ENCODE data around the gene RGSL1. TPM values are rescaled to one million over a fixed set of nuclear protein-coding genes. Genes with fewer than 3 reads are reported as not detected.

The RGSL1 gene
- total RNA-seq: not detected in 2 replicates

DNA sequence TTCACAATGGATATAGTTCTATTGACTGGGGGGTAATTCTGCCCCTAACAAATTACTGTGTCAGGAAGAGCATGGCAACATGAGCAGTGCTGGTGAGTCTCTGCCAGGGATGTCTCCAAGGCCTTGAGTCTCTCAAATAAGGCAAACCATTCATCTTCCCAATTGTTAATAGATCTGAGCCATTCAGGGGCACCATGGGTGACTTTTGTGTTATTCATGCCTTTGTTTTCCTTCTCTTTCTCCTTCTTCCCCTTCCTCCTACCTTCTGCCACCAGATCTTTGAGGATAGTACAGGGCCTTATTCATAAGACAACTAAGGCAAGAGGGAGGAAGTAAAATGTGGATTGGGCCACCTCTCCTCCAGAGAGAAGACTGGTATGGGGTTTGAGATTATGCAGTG lies at the start of gene RGSL1:
TSS of gene RGSL1 (plus strand) at position 60 of the 400 bp plus-strand sequence. CDS start at position 80, 20 bp downstream.
- no peak for DNase-seq

DNA sequence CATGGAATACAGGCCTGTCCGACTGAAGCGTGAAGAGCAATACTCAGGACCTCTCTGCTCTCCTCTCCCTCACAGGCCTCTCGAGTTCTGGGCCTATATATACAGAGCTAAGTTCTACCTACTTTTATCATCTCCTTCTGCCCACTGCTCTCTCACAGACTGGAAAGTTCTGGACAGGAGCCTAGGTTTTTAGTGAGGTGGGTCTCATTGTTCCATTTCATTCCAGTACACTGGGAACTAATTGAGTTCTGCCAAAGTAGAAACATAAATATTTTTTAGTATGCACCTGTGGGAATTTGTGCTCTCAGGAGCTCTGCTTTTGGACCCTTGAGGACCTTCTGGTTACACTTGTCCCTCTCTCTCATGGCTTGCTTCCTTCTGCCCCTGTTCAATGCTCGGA lies 49.4 kb upstream of the RGSL1 start, which contains the start of gene TEDDM1:
TSS of gene TEDDM1 (minus strand) at position 101 of the 400 bp plus-strand sequence. CDS start 182 bp downstream, outside the sequence.
- DNase-seq: no peak

DNA sequence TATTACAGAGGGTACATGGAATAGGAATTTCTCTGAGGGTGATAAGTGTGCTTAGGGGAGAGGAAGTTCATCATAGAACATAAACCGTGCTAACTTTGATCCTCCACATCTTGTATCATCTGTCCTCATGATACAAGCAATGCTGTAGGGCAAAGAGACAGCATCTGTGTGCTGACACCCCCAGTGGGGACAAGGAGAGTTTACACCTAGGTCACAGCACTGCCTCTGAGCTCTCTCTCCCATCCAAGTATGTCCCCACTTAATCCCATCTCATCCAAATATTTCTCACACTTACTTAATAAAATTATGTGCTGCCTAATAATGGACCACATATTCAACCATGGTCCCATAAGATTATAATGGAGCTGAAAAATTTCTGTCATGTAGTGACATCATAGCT lies 45.2 kb upstream of the RGSL1 start:
- DNase-seq: no peak

DNA sequence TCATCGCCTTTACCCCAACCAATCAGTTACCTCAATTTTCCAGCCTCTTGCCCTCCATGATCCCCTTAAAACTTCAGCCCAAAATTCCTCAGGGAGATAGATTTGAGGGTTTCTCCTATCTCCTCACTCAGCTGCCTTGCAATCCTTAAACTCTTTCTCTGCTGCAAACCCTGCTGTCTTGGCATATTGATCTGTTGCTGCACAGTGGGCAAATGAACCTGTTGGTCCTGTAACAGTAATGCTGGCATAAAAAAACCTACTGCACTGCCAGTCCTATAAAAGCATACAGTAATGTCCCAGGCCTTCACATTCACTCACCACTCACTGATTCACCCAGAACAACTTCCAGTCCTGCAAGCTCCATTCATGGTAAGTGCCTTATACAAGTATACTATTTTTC lies 44.4 kb upstream of the RGSL1 start:
- no peak for DNase-seq

DNA sequence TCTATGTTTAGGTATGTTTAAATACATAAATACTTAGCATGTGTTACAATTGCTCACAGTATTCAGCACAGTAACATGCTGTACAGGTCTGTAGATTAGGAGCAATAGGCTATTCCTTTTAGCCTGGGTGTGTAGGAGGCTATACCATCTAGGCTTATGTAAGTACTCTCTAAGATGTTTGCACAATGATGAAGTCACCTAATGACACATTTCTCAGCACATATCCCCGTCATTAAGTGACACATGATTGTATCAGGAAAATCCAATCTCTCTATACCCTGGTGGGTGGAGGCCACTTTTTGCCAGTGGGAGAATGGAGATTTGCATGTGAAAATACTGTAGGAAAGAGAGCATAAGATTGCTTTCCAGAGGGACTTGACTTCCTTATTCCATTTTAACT lies 43.9 kb upstream of the RGSL1 start:
- DNase-seq: no peak

DNA sequence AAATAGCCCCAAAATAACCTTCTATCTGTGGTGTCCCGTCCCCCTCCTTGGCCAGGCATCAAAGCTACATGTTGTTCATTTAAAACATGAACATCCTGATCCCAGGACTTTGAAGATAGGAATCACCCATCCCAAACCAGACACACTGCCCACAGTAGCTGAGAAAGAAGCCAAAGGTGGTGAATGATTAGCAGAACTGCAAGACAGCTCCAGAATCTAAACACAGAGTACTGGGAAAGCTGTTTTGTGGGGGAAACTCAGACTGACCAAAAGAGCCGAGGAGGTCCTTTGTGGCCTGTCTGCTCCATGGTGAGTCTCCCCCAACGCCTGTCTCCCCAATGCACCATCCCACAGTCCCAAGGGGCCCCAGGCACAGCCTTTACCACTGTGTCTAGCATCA lies 42.2 kb upstream of the RGSL1 start:
- DNase-seq: no peak

DNA sequence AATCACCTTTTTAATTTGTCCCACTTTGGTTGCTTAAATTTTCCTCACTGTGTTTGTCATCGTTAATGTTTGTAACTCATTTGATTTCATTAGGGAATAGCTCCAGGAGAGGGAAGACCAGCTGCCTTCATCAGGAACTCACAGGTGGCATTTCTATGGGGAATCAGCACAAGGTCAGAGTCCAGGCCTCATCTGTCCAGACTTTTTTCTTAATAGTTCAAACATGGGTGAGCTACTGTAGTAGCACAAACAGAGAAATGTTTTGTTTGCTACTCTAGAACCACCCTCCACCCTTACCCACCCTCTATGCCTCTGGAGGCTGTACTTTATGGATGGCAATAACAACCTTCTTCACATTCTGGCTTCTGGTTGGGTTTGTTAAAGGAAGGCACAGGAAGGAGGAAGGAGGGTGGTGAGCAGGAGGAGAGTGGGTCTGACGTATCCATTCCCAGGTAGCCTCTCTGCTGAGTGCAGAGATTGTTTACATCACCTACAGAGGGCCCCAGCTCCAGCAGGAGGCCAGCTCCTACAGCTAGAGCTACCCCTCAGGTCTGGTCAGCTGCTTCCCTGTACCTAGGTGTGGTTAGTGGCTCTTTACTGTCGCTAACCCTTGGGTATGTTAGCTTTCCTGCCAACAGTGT lies 41.4 kb upstream of the RGSL1 start:
- DNase-seq: no peak

DNA sequence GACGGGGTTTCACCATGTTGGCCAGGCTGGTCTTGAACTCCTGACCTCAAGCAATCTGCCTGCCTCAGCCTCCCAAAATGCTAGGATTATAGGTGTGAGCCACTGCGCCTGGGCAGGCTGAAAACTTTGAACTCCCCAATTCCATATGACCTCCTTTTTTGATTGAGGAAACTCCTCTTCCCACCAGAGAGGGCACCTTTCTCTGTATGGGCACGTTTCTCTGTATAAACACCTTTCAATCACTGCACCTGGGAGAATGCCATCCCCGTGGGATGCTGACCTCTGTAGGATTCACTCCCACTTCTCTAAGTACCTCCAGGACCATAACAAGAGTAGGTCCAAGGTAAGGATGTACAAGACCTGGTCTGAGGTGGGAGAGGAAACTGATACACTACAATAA lies 39.8 kb upstream of the RGSL1 start:
- DNase-seq: no peak

DNA sequence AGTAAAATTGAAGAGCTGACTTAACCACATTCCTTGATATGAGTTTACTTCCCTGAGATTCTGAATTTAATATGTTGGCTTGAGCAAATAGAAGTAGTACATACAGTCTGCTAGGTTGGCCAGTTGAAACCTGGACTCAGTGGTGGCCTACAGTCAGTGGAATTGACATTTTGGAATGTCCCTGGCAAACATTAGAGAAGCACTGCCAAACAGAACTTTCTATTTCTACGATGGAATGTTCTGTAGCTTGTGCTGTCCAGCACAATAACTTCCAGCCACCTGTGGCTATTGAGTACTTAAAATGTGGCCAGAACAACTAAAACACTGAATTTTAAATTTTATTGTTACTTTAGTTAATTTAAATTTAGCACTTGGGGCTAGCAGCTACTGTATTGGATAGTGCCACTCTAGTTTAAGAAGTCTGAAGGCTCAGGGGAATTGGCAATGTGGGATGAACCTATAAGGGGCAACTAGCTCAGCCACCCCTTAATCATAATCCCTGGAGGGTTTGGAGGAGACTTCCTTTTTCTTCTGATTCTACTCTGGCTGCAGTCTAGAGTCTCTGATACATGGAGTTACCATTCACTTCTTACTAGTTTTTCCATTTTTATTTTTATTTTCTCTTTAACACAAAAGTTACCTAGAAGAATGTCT lies 39.2 kb upstream of the RGSL1 start:
- no peak for DNase-seq

DNA sequence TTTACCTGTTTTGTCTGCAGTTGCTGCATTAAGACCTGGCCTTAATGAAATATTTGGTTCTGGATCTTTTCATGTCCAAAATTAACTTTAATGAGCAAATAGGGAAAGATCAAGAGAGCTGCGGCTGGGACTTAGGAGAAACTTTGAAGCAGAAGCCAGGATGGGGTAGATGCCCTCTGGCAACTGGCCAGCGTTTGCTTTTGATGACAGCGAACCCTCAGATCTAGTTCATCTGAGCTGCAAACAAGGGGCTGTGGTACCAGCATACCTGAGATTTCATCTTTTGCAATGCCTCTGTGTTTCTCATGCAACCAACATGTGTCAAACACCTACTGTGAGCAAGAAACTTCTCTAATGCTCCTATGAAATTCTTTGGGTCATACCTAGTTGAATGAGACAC lies 36.5 kb upstream of the RGSL1 start:
- DNase-seq: no peak

DNA sequence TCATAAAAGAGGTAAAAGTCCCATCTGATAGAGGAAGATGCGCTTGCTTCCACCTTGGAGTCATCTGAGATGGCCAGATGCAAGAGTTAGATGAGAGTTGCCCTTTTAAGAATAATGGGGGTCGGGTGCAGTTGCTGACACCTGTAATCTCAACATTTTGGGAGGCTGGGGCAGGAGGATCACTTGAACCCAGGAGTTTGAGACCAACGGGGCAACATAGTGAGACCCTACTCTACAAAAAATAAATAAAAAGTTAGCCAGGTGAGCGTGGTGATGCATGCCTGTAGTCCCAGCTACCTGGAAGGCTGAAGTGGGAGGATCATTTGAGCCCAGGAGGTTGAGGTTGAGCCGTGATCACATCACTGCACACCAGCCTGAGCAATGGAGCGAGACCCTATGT lies 36.0 kb upstream of the RGSL1 start:
- DNase-seq: no peak

DNA sequence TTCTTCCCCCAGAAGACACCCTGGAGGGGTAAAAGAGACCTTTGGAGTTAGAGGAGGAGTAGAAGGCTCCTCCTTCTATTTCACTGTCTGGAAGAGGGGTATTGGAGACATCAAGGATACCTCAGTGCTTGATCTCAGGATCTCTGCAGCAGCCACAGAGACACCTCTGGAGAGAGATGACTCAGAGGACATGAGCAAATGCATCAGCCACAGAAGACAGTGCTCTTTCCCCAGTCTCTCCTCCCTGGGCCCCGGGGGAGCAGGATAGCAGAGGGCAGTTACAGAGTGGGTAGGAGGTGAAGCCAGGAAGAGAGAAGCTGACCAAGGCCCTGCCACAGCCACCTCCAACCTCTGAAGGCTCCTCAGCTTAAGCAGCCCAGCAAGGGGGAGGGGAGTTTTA lies 34.2 kb upstream of the RGSL1 start:
- DNase-seq: no peak

DNA sequence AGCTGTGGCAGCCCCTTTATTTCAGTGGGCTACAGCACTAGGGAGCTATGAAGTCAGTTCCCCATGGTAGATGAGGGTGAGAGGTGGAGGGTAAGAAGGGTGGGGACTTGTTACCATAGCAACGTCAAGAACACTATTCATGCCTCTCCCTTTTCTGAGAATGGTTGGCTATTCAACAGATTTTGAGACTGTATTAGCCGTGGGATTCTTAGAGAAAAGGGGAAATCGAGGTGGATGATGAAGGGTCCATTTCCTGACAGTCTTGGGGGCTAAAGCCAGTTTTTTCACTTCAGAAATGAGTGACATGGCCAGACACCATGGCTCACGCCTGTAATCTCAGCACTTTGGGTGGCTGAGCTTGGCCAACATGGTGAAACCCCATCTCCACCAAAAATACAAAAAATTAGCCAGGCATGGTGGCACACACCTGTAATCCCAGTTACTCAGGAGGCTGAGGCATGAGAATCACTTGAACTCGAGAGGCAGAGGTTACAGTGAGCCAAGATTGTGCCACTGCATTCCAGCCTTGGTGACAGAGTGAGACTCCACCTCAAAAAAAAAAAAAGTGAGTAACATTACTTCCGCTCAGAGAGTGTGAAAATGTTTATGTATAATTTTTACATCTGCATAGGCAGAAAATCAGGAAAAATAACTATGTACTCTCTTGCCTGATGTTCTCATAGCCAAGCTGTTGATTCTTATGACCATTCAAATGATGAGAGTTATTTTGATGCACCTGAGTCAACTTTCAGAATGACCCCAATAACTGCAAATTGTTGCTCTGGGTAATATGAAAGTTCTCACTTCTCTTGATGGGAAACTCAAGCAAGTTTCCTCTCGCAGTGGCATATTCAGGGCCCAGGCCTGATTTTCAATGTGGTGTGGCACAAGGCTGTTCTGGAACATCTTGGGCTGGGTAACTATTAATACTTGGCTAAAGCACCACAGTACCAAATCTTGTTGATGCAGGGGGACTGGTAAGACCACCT lies 23.2 kb upstream of the RGSL1 start:
- no peak for DNase-seq

DNA sequence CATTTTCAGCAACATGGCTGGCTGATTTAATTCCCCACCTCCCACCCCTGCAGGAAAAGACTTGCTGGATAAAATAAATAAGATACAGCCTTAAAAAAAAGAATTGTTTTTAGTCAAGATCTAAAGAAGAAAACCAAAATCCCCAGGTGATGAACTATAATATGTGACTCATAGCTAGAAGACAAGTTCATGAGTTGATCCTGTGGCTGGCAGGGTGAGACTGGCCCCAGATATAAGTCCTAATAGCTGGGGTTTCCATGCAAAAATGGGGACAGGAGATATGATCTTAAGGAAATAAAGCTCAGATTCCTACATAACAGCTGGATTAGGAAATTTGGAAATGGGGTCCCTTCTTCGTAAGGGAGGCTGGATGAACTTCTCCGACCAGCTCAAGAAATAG lies 21.9 kb upstream of the RGSL1 start:
- DNase-seq: no peak

DNA sequence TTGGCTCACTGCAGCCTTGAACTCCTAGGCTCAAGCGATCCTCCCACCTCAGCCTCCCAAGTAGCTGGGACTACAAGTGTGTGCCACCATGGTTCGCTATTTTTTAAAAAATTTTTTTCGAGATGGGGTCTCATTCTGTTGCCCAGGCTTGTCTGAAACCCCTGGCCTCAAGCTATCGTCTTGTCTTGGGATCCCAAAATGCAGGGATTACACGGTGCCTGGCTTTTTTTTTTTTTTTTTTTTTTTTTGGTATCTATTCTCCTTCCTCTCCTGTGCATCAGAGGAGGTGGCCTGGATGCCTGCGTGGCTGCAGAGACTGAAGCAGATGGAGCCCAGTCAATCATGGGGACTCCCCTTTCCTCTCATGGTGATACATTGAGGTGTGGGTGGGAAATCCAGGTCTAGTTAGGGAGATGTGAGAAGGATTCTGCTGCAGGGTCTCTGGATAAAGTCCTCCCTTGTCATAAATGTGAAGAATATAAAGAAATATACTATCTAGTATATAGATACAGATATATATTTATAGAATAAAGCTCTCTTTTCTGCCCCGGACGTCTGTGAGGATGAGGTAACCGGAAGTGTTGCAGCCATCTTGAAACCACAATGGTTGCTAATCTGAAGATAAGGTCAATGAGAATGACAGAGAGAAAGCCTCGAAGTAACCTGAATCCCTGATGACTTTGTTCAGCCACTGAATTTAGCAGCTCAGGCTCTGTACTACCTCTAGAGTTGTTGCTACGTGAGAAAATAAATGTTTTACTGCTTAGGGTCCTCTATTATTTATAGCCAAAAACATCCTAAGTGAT lies 19.5 kb upstream of the RGSL1 start:
- DNase-seq: no peak

DNA sequence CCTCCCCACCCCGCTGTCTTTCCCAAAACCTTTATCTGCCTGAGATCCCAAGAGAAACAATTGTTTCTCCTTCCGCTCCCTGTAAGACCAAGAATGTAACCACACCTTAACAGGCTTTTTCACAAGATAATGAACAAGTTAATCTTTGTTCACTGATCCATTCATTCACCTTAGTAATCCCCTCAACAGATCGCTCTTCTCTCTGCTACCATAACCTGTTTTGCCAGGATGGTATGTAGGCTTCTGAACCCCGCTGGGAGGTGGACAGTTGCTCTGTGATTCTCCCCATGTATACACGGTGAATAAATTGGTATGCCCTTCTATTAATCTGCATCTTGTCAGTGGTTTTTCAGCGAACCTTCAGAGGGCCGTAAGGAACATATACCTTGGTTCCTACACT lies 18.7 kb upstream of the RGSL1 start:
- no peak for DNase-seq

DNA sequence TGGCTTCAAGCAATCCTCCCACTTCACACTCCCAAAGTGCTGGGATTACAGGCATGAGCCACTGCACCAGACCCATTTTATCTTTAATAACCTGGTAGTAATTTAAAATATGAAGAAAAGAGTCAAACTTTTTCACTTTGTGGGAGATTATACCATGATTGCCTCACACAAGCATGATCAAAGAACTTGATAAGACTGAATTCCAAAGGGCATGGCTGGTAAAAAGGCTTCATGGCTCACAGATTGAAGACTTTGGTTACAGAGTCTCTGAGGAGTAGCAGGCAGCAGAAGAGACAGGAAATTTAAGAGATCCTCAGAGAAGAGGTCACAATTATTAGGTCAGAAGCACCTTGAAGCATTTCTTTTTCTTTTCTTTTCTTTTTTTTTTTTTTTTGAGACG lies 16.4 kb upstream of the RGSL1 start:
- no peak for DNase-seq

DNA sequence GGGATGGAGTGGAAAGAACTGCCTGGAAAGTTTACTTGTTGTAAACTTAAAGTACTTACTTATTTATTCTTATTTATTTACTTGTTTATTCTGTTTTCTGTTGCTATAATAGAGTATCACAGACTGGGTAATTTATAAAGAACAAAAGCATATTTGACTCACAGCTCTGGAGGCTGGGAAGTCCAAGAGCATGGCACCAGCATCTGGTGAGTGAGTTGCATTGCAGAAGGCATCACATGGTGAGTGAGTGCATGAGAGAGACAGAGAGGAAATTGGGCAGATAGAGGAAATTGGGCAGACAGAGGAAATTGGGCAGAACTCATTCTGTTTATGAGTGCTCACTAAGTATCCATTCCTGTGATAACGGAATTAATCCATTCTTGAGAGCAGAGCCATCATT lies 11.6 kb upstream of the RGSL1 start:
- DNase-seq: no peak

DNA sequence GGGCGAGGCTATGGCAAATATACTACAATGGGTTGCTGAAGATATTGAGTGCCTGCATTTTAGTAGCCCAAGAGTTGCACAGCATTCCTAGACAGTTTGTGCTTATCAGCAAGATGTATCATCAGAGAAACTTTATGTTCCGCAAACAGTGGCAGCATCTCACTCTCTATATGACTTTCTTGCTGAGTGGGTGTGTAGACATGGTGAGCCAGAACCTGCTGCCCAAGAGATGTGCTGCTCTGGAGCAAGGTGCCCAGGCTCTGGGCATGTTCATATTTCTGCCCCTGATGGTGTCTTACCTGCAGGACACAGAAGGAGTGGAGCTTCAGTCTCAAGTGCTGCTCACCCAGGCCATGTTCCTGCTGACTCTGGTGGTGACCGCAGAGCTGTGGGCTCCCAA lies 8.2 kb upstream of the RGSL1 start:
- no peak for DNase-seq

DNA sequence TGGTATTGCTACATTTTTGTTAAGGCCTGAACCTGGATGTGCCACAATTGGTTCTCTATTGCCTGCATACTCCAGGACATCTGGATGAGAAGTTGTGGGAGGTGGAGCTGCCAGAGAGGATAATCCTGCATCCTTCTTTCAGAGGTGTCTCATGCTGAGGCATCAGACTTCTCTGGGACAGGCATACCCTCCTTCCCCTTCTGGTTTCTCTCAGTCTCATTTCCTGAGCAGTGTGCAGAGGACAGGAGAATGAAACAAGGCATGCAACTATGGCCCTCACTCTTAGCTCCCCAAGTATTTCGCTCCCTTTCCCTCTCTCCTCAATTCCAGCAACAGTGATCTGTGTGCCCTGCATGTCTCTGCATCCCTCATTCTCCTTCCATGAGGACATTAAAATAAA lies 7.6 kb upstream of the RGSL1 start:
- DNase-seq: no peak

DNA sequence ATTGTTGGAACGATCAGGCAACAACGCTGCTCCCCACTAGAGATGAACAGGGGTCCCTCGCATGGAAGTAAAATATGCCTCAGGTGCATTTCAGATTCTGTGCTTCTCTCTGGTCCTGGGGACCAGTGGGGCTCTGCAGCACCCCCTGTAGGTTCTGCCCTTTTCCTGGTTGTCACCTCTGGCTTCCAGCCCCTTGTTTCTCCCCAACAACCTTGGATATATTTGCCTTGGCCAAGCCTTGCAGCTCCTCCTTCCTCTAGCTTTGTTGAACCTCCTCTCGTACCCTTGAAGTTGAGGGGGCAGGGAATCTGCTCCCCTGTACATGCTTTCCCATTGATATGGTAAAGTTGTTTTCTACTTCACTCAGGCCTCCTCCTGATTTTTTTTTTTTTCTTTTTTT lies 5.4 kb upstream of the RGSL1 start:
- DNase-seq: no peak

DNA sequence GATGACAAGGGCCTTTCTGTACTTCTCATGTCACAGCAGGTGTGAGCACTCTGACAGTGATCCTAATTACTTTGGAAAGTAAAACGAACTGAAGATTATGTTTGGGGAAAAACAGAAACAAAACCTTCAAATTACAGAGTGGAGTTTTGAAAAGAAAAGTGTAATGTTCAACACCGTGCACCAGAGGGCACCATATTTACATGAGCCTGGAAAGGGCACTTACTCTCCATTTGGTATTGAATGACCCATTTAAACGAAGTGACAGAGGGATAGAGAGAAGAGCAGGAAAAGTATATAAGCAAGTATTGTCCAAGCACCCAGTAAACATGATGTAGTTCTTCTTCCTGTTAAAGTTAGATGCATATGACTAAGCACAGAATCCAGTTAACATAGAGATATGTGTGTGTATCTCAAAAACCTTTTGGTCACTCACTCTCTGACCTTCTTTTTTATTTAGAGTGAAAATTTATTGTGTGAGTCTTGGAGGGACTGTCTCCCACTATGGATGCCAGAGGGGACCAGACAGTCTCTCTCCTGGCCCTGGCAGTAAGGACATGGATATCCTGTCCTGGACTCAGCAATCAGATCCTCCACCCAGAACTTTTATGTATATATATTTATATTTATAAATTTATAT lies 3.8 kb upstream of the RGSL1 start:
- DNase-seq: peak; percentile 67

Measured in dermis blood vessel endothelial cell (primary cell).